Stimulated activated naive CD8-positive, alpha-beta T cell treated with anti-CD3 and anti-CD28 coated beads, Interleukin-15, Interleukin-2, amounts not matched to agents 100 ng/mL and 50 ng/mL, for 24 hours (primary cell): ENCODE results near the gene SCAMP3.
"Not testable (repeated sequence)": the region's sequence is repeated elsewhere in the genome, so short reads cannot be mapped to it uniquely, and the experiment has no call there.

ENCODE experiments used
- H3K27ac Mint-ChIP-seq: one replicate; pipeline ENCODE4 v1.8.0; 2021; ENCODE audit warnings: mild to moderate bottlenecking, mixed read lengths
- H3K27me3 Mint-ChIP-seq: one replicate; pipeline ENCODE4 v1.8.0; 2021; ENCODE audit warnings: mixed read lengths
- H3K36me3 Mint-ChIP-seq: one replicate; pipeline ENCODE4 v1.8.0; 2021; ENCODE audit warnings: low read depth, mixed read lengths
- H3K4me1 Mint-ChIP-seq: one replicate; pipeline ENCODE4 v1.8.0; 2021; ENCODE audit warnings: low read depth, mixed read lengths
- H3K4me3 Mint-ChIP-seq: one replicate; pipeline ENCODE4 v1.8.0; 2021; ENCODE audit warnings: mild to moderate bottlenecking, mixed read lengths
- H3K9me3 Mint-ChIP-seq: one replicate; pipeline ENCODE4 v1.8.0; 2021; ENCODE audit warnings: mixed read lengths

Gene SCAMP3

GRCh38 chr1:155211381-155212050 is 50.6 kb downstream of the SCAMP3 start:
- not testable (repeated sequence) for H3K27me3 Mint-ChIP-seq, H3K4me3 Mint-ChIP-seq, H3K9me3 Mint-ChIP-seq, H3K27ac Mint-ChIP-seq, H3K36me3 Mint-ChIP-seq
- H3K4me1 Mint-ChIP-seq: peaks cover 30% of the 10 kb centered on the region

- peak overlapping the region; percentile 89 for H3K4me3 Mint-ChIP-seq
- peak overlapping the region; percentile 93 for H3K27ac Mint-ChIP-seq
- no peaks in the 10 kb centered on the region for H3K9me3 Mint-ChIP-seq
- H3K27me3 Mint-ChIP-seq: no peaks in the 10 kb centered on the region
- H3K36me3 Mint-ChIP-seq: peaks cover 4% of the 10 kb centered on the region
- peaks cover 30% of the 10 kb centered on the region for H3K4me1 Mint-ChIP-seq
Observed at GRCh38 chr1:155210314-155211104, 51.7 kb downstream of the SCAMP3 start.

- Mint-ChIP-seq H3K27ac (peak overlapping the region; percentile 93), H3K9me3 (no peaks in the 10 kb centered on the region), H3K4me1 (peaks cover 30% of the 10 kb centered on the region), H3K27me3 (no peaks in the 10 kb centered on the region), H3K36me3 (no peaks in the 10 kb centered on the region), H3K4me3 (peak overlapping the region; percentile 89)
Observed at GRCh38 chr1:155209312-155209721, 52.8 kb downstream of the SCAMP3 start.

GRCh38 chr1:155208541-155209311 is 53.4 kb downstream of the SCAMP3 start, which contains the start of gene MTX1:
MTX1 (plus strand) TSS chr1:155208695; CDS start chr1:155208805, 110 bp downstream.
- Mint-ChIP-seq H3K4me3 (peak within 1 kb of the TSS; percentile 89), H3K27me3 (no peaks in the 10 kb centered on the region), H3K27ac (peak within 1 kb of the TSS; percentile 94)

DNA sequence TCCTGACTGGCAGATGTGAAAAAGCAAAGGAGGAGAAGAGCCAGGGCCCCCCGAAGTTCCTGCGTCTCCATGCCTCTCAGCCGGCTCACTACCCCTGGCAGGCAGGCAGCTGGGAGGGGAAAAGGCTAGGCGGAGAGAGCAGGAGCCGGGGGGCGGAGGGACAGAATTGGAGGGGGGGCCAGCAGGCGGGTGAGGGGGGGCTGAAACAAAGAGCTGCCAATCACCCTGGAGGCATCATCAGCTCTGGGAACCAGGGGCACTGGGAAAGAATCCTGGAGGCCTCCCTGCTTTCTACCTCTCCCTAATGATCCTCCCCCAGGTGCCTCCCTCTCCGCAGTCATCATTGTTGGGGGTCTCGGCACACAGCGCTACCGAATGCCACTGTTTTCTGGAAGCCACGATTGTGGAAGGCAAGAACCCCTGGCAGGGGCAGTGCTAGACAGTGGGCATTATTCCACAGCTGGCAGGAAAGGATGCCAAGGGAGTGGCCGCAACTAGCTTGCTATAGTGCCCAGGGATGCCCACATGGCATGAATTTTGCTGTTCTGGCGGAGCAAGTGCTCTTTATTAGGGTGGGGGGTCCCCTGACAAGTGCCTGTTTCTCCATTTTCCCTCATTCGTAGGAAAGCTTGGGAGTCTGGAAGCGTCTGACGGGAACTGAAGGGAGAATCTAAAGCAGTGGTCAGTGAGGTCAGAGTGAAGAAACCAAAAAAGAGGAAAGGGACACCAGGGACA is 54.2 kb downstream of the SCAMP3 start, which contains the start of gene THBS3:
THBS3 (minus strand) TSS at position 92 of the 735 bp plus-strand sequence; CDS start at position 71, 21 bp downstream.
- Mint-ChIP-seq H3K9me3 (no peaks in the 10 kb centered on the region), H3K4me1 (peaks cover 30% of the 10 kb centered on the region), H3K4me3 (peak within 1 kb of the TSS; percentile 89), H3K36me3 (no peaks in the 10 kb centered on the region), H3K27ac (peak within 1 kb of the TSS; percentile 94), H3K27me3 (no peaks in the 10 kb centered on the region)

More at GRCh38 chr1:155208541-155209311, 53.4 kb downstream of the SCAMP3 start, which contains the start of gene MTX1:
- H3K9me3 Mint-ChIP-seq: no peaks in the 10 kb centered on the region
- H3K4me1 Mint-ChIP-seq: peaks cover 30% of the 10 kb centered on the region
- no peaks in the 10 kb centered on the region for H3K36me3 Mint-ChIP-seq

DNA sequence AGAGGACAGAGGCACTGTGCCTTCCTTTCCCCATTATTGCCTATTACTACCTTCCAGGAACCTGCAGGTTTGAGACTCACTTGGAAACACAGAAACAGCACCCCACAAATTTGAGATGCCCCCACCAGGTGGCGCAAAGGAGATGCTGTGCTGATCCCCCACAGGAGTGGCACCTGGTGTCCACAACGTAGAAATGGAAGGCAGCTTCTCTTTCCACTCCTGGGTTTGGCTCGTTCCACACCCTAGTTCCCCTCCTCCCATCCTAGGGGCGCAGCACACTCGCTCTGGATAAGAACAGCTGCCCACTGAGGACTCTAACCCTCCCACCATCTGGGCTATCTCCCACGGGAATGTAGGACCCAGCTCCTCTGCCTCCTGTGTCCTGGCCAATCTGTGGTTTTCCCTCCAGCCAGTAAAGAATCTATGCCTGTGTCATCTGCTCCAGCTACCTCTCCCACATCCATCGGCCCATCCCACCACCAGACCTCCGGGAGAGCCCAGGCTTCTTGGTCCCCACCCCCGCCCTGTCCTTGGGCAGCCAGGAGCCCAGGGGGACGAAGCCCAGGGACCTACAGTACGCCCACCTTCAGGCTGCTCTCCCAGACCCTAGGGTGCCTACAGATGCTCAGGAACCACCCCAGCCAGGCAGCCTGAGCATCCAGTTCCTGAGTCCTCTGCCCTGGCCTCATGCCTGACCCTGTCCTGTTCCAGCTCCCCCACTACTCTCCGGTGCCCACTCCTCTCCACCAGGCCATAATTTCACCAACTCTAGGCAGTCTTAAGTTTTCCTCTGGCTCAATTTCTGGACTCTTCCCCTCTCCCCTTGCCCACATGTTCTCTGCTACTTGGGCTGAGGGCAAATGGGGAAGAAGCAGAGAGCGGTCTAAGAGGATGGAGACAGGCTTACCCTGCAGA is 55.0 kb downstream of the SCAMP3 start:
- Mint-ChIP-seq H3K9me3 (no peaks in the 10 kb centered on the region), H3K36me3 (no peaks in the 10 kb centered on the region), H3K4me3 (peak overlapping the region; percentile 52), H3K27me3 (no peaks in the 10 kb centered on the region), H3K27ac (peak overlapping the region; percentile 81), H3K4me1 (peaks cover 30% of the 10 kb centered on the region)
